Vagina (tissue), 2 donors: Measurements from ENCODE around the gene DIO3.

Experiments
- CTCF ChIP-seq, 3 experiments: fragments of 450-650 bp in 2 of 3; fragments of 200-600 bp in 1 of 3; sonication (generic) in 1 of 3; IDR thresholded peaks; one replicate each; pipeline ENCODE4 v1.5.1; 2017 to 2019; ENCODE audit warnings: antibody characterized with exemption in 3 of 3, mild to moderate bottlenecking in 2 of 3, moderate library complexity in 2 of 3
- POLR2A ChIP-seq, 2 donors: fragments of 450-650 bp; IDR thresholded peaks; one replicate each; pipeline ENCODE4 v1.6.1; 2017; ENCODE audit warnings: antibody characterized with exemption in 2 of 2, mild to moderate bottlenecking in 2 of 2, moderate library complexity in 2 of 2
- POLR2AphosphoS5 ChIP-seq, 2 donors: sonication (generic); formaldehyde crosslinking; IDR thresholded peaks; one replicate each; pipeline ENCODE4 v1.9.0; 2017; ENCODE audit warnings: antibody characterized with exemption in 2 of 2, mild to moderate bottlenecking in 2 of 2, low read depth in 1 of 2; ENCODE audit not compliant: insufficient read depth in 1 of 2

GRCh38 chr14:101579372-101580080 is 18.2 kb downstream of the DIO3 start:
- no peak for TF ChIP-seq CTCF (IDR thresholded peaks at IDR 0.05)
- no peak for TF ChIP-seq POLR2A (IDR thresholded peaks at IDR 0.05)
- TF ChIP-seq POLR2AphosphoS5 (IDR thresholded peaks at IDR 0.05; ENCODE audit: insufficient read depth in 1 of 2, low read depth in 1 of 2), result no peak
